B cell (primary cell): ENCODE results near the gene LEMD3. TPM values are rescaled to one million over a fixed set of nuclear protein-coding genes. Genes with fewer than 3 reads are reported as not detected.

Experiments used
- ATAC-seq: fragments of 200-7000 bp; cut with Tn5 transposase; one replicate; pipeline ENCODE4 v1.10.0; 2021; ENCODE audit warnings: low read depth, mild to moderate bottlenecking, moderate number of reproducible peaks, moderate library complexity
- CTCF ChIA-PET: fragments of 350-600 bp; sonication (Branson Sonifier 250); formaldehyde crosslinking; loops from one replicate; lab custom pipeline; 2021; ENCODE audit warnings: antibody characterized with exemption, inconsistent platforms; lab: Charles Lee
- POLR2A ChIA-PET: fragments of 350-600 bp; sonication (Branson Sonifier 250); formaldehyde crosslinking; loops from one replicate; lab custom pipeline; 2021; ENCODE audit warnings: antibody characterized with exemption; lab: Charles Lee
- DNase-seq: peaks from one replicate; pipeline ENCODE4 v3.0.0; 2013
- H2AFZ ChIP-seq: 2 replicates; pipeline ENCODE4 v1.6.1; 2012; ENCODE audit warnings: mild to moderate bottlenecking, low read depth, low read length; ENCODE audit not compliant: insufficient read depth, poor library complexity, severe bottlenecking
- H3K27ac ChIP-seq, 2 donors: 1 replicate in 1 of 2; 2 replicates in 1 of 2; pipeline ENCODE4 v1.5.1; 2012 to 2013; ENCODE audit warnings: low read length in 2 of 2, mild to moderate bottlenecking in 2 of 2, moderate library complexity in 1 of 2
- H3K27me3 ChIP-seq, 4 experiments: fragments of 200-600 bp in 1 of 4; sonication (generic) in 1 of 4; replicated peaks in 1 of 4; 1 replicate in 2 of 4; 2 replicates in 2 of 4; pipeline versions ENCODE4 v1.6.1 to v1.7.0; 2013 to 2016; ENCODE audit warnings: low read length in 3 of 4, mild to moderate bottlenecking in 2 of 4, mixed read lengths in 1 of 4, moderate library complexity in 1 of 4; ENCODE audit not compliant: insufficient read depth in 4 of 4, control insufficient read depth in 3 of 4; ENCODE audit errors: control extremely low read depth in 1 of 4
- H3K36me3 ChIP-seq, 2 experiments: replicated peaks in 1 of 2; 1 replicate in 1 of 2; 2 replicates in 1 of 2; pipeline versions ENCODE4 v1.6.1 to v1.7.1; 2013; ENCODE audit warnings: low read length in 1 of 2; ENCODE audit not compliant: insufficient read depth in 2 of 2, control insufficient read depth in 1 of 2; ENCODE audit errors: control extremely low read depth in 1 of 2, extremely low read depth in 1 of 2
- H3K4me1 ChIP-seq, 2 donors: fragments of 200-600 bp in 1 of 2; sonication (generic) in 1 of 2; 1 replicate in 1 of 2; 2 replicates in 1 of 2; pipeline versions ENCODE4 v1.5.1 to v1.6.1; 2013 to 2017; ENCODE audit warnings: low read length in 2 of 2; ENCODE audit not compliant: control insufficient read depth in 2 of 2, insufficient read depth in 2 of 2
- H3K4me2 ChIP-seq: replicated peaks from 2 replicates; pipeline ENCODE3; 2012; ENCODE audit warnings: mild to moderate bottlenecking, low read depth, low read length; ENCODE audit not compliant: poor library complexity, severe bottlenecking
- H3K4me3 ChIP-seq, 5 experiments: fragments of 200-600 bp in 1 of 5; sonication (generic) in 1 of 5; 1 replicate in 3 of 5; 2 replicates in 2 of 5; pipeline versions ENCODE4 v1.5.1 to v1.7.0; 2011 to 2016; ENCODE audit warnings: low read length in 4 of 5, mild to moderate bottlenecking in 4 of 5, low read depth in 2 of 5, control low read depth in 1 of 5, moderate library complexity in 1 of 5; ENCODE audit not compliant: insufficient read depth in 1 of 5; ENCODE audit errors: control extremely low read depth in 1 of 5, extremely low read depth in 1 of 5
- H3K79me2 ChIP-seq: fragments of 200-600 bp; sonication (generic); one replicate; pipeline ENCODE4 v1.6.0; 2016; ENCODE audit warnings: low read length; ENCODE audit not compliant: control insufficient read depth, insufficient read depth
- H3K9ac ChIP-seq: fragments of 200-600 bp; sonication (generic); 2 replicates; pipeline ENCODE4 v1.6.1; 2017; ENCODE audit warnings: mild to moderate bottlenecking, low read length, moderate library complexity
- H3K9me3 ChIP-seq, 3 donors: one replicate each; pipeline versions ENCODE4 v1.6.1 to v1.7.1; 2013; ENCODE audit warnings: low read length in 2 of 3; ENCODE audit not compliant: control insufficient read depth in 2 of 3, insufficient read depth in 1 of 3; ENCODE audit errors: control extremely low read depth in 1 of 3
- H4K20me1 ChIP-seq: 2 replicates; pipeline ENCODE4 v1.6.0; 2012; ENCODE audit warnings: mild to moderate bottlenecking, low read length; ENCODE audit not compliant: insufficient read depth, control insufficient read depth, poor library complexity, severe bottlenecking
- H3K27ac Mint-ChIP-seq: one replicate; pipeline ENCODE4 v1.8.0; 2021; ENCODE audit warnings: mixed read lengths
- H3K27me3 Mint-ChIP-seq: one replicate; pipeline ENCODE4 v1.8.0; 2021; ENCODE audit warnings: mixed read lengths
- H3K4me1 Mint-ChIP-seq: one replicate; pipeline ENCODE4 v1.8.0; 2021; ENCODE audit warnings: mixed read lengths
- H3K4me3 Mint-ChIP-seq: one replicate; pipeline ENCODE4 v1.8.0; 2021; ENCODE audit warnings: mixed read lengths
- H3K9me3 Mint-ChIP-seq: one replicate; pipeline ENCODE4 v1.8.0; 2022; ENCODE audit warnings: mixed read lengths; ENCODE audit not compliant: insufficient read depth
- CTCF ChIP-seq: fragments of 200-600 bp; IDR thresholded peaks from one replicate; pipeline ENCODE4 v1.8.0; 2022; ENCODE audit warnings: antibody characterized with exemption, mild to moderate bottlenecking
- EZH2 ChIP-seq: IDR thresholded peaks from 2 replicates; pipeline ENCODE4 v1.6.1; 2012; ENCODE audit warnings: borderline replicate concordance, low read depth, mild to moderate bottlenecking, moderate library complexity, low read length; ENCODE audit not compliant: insufficient read depth, poor library complexity, severe bottlenecking
- WGBS: methylation state at CpG from one replicate; pipeline ENCODE4 v1.1.5; 2013; ENCODE audit warnings: missing lambda C conversion rate; ENCODE audit not compliant: insufficient coverage; 5-methylcytosine and 5-hydroxymethylcytosine counted together
- intact Hi-C: fragments of 100-400 bp; cut with micrococcal nuclease; formaldehyde crosslinking; loops from one replicate; pipeline ENCODE4 v1.10.0; 2022
- polyA plus RNA-seq: library from polyadenylated mRNA; depleted of rRNA; stranded (reverse); fragments of >200 nt; gene quantifications from 2 replicates; pipeline ENCODE4 v1.2.3, GENCODE V29; 2012
- total RNA-seq, 2 donors: library from RNA; stranded (reverse); fragments of 120-200 nt in 1 of 2; gene quantifications; 1 replicate in 1 of 2; 2 replicates in 1 of 2; pipeline versions ENCODE4 v1.2.3 to v1.2.4, GENCODE V29; 2013 to 2022

The LEMD3 gene
- total and polyA plus RNA-seq, 2 donors (not counting 1 experiment from before 2014, with no cell fraction given): 19.4 to 71.8 TPM

DNA sequence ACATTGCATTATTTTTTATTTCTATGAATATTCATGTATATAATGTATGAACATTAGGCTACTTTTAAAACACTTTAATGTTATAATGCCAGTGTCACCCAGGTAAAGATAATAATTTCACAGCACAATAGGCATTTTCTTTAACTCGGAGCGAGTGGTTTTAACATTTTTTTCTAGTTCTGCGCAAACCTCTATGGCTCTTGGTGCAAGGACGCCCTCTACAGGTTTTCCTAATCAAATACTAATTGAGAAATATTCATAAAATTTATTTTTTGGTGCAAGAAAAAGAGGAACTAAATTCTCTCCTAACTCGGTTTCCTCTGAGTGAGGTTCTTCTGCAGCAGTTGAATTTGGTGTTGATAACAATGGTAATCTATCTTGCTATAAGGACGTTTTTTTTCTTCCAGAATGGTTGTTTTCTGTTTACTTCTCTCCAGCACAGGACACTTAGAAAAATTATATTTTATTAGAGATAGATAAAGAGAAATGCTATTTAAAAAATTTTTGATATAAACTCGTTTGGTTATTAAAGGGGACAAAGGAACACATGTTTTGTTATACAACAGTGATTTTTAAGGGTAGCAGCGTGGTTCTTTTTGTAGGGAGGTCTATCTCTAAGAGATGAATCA lies 45.8 kb upstream of the LEMD3 start:
- H3K4me3 Mint-ChIP-seq: no peak overlapping the region
- Histone ChIP-seq H3K36me3 (no peaks in the 10 kb centered on the region), H4K20me1 (no peaks in the 10 kb centered on the region), H3K27me3 (peaks cover 0 to 44% (median 32%) of the 10 kb centered on the region in 4 experiments), H3K79me2 (no peaks in the 10 kb centered on the region), H3K4me1 (peaks cover 12 to 20% of the 10 kb centered on the region in 2 donors), H3K4me2 (no peak overlapping the region), H3K27ac (no peak overlapping the region), H3K9me3 (peaks cover 0 to 11% (median 1%) of the 10 kb centered on the region in 3 donors), H3K9ac (no peak overlapping the region), H3K4me3 (no peak overlapping the region), H2AFZ (no peak overlapping the region)
- ChIA-PET POLR2A (no interaction called here), CTCF (interaction anchor here (1.1 to 1.9 kb wide), 3 partner anchors 33 to 109 kb away, joined by 4 read pairs; no protein-coding TSS in a partner anchor)
- TF ChIP-seq CTCF: peak; percentile 54
- TF ChIP-seq EZH2: no peak
- peak; percentile 27 for DNase-seq
- intact Hi-C loops: no loop called here
- peaks cover 15% of the 10 kb centered on the region for H3K4me1 Mint-ChIP-seq
- ATAC-seq: no peak
- no peaks in the 10 kb centered on the region for H3K9me3 Mint-ChIP-seq
- H3K27me3 Mint-ChIP-seq: peaks cover 28% of the 10 kb centered on the region
- no peak overlapping the region for H3K27ac Mint-ChIP-seq
- WGBS: no CpG with 5 or more reads among the region's 8 CpGs

DNA sequence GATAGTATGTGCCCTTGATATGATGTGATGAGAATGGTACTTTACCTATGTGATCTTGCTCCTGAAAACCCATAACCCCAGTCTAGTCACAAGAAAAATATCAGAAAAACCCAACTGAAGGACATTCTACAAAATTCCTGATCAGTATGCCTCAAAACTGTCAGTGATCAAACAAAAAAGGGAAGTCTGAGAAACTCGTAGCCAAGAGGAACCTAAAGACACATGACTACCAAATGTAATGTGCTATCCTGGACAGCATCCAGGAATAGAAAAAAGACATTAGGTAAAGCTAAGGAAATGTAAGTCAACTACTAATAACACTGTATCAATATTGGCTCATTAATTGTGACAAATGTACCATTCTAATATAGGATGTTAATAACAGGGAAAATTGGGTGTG lies 44.1 kb upstream of the LEMD3 start:
- WGBS: no CpG with 5 or more reads among the region's 1 CpG
- H3K4me1 ChIP-seq: peaks cover 12 to 19% of the 10 kb centered on the region in 2 donors
- no peak overlapping the region for H3K4me2 ChIP-seq
- H3K9me3 ChIP-seq: peaks cover 0 to 11% (median 0%) of the 10 kb centered on the region in 3 donors
- ChIA-PET POLR2A (no interaction called here), CTCF (no interaction called here)
- DNase-seq (no peak), ATAC-seq (no peak)
- no peak overlapping the region for H3K27ac ChIP-seq
- Mint-ChIP-seq H3K4me1 (peaks cover 15% of the 10 kb centered on the region), H3K4me3 (no peak overlapping the region), H3K9me3 (no peaks in the 10 kb centered on the region), H3K27me3 (peaks cover 27% of the 10 kb centered on the region), H3K27ac (no peak overlapping the region)
- H3K27me3 ChIP-seq: peaks cover 0 to 32% (median 28%) of the 10 kb centered on the region in 4 experiments
- no peak overlapping the region for H3K9ac ChIP-seq
- H4K20me1 ChIP-seq: no peaks in the 10 kb centered on the region
- no peaks in the 10 kb centered on the region for H3K79me2 ChIP-seq
- TF ChIP-seq EZH2: no peak
- no peak for TF ChIP-seq CTCF
- H3K36me3 ChIP-seq: no peaks in the 10 kb centered on the region
- H3K4me3 ChIP-seq: no peak overlapping the region
- H2AFZ ChIP-seq: no peak overlapping the region
- intact Hi-C loops: no loop called here
